Panc1 (cell line): Measurements from ENCODE around the gene TMCC1. TPM values are rescaled to one million over a fixed set of nuclear protein-coding genes. Genes with fewer than 3 reads are reported as not detected.

Source experiments
- ATAC-seq: fragments of 200-7000 bp; cut with Tn5 transposase; 2 replicates; pipeline ENCODE4 v1.9.1; 2020; ENCODE audit warnings: mild to moderate bottlenecking, moderate library complexity
- BruUV-seq: library from RNA; stranded (reverse); fragments of 400-500 nt; replicated peaks from 2 replicates; lab custom pipeline; 2021; lab: Mats Ljungman, UMichigan
- CTCF ChIA-PET: fragments of 300-600 bp; sonication (Branson Sonifier 250); formaldehyde crosslinking; loops from one replicate; lab custom pipeline; 2022; ENCODE audit warnings: antibody characterized with exemption; lab: Charles Lee
- POLR2A ChIA-PET: fragments of 300-600 bp; sonication (Branson Sonifier 250); formaldehyde crosslinking; loops from one replicate; lab custom pipeline; 2022; ENCODE audit warnings: antibody characterized with exemption; lab: Charles Lee
- DNase-seq: peaks from one replicate; pipeline ENCODE4 v3.0.0-alpha.2; 2010; ENCODE audit warnings: low read depth, low spot score
- H3K27ac ChIP-seq: 2 replicates; pipeline ENCODE4 v1.5.1; 2011; ENCODE audit warnings: mild to moderate bottlenecking, low read length, inconsistent platforms
- H3K27me3 ChIP-seq: fragments of 200-500 bp; sonication (Bioruptor generic); 2 replicates; pipeline ENCODE4 v1.6.0; 2014; ENCODE audit warnings: low read length, inconsistent platforms; ENCODE audit not compliant: control insufficient read depth, insufficient read depth
- H3K36me3 ChIP-seq: fragments of 200-500 bp; sonication (Bioruptor generic); 2 replicates; pipeline ENCODE4 v1.5.1; 2014; ENCODE audit warnings: inconsistent platforms, mild to moderate bottlenecking, low read length, moderate library complexity; ENCODE audit not compliant: control insufficient read depth, insufficient read depth
- H3K4me1 ChIP-seq: 2 replicates; pipeline ENCODE4 v1.5.1; 2011; ENCODE audit warnings: inconsistent platforms, mild to moderate bottlenecking, low read length, moderate library complexity; ENCODE audit not compliant: control insufficient read depth, insufficient read depth
- H3K4me3 ChIP-seq, 2 experiments: 2 replicates each; pipeline ENCODE4 v1.5.1; 2011 to 2012; ENCODE audit warnings: low read depth in 2 of 2, low read length in 2 of 2, mild to moderate bottlenecking in 2 of 2, inconsistent platforms in 1 of 2, moderate library complexity in 1 of 2
- H3K9me3 ChIP-seq: fragments of 200-500 bp; sonication (Bioruptor generic); 2 replicates; pipeline ENCODE4 v1.5.1; 2014; ENCODE audit warnings: low read depth, mild to moderate bottlenecking, inconsistent platforms, low read length, moderate library complexity; ENCODE audit not compliant: control insufficient read depth, insufficient read depth
- POLR2AphosphoS5 ChIP-seq: IDR thresholded peaks from 2 replicates; pipeline ENCODE4 v1.6.1; 2012; ENCODE audit warnings: mild to moderate bottlenecking, low read depth, low read length, moderate library complexity
- SIN3A ChIP-seq: IDR thresholded peaks from 2 replicates; pipeline ENCODE4 v1.6.1; 2012; ENCODE audit warnings: low read depth, mild to moderate bottlenecking, low read length, moderate library complexity, borderline replicate concordance; ENCODE audit not compliant: insufficient read depth
- TCF7L2 ChIP-seq: IDR thresholded peaks from 2 replicates; pipeline ENCODE4 v1.6.1; 2011; ENCODE audit warnings: mild to moderate bottlenecking, low read depth, low read length, inconsistent platforms
- in situ Hi-C: cut with HindIII; loops from 2 replicates; pipeline ENCODE4 v1.10.0; 2016; ENCODE audit warnings: low sequenced_read_pairs, low pct_unique_long_range_greater_than_20kb
- intact Hi-C: fragments of 100-400 bp; cut with micrococcal nuclease; formaldehyde crosslinking; loops from one replicate; pipeline ENCODE4 v1.10.0; 2022; ENCODE audit not compliant: unreplicated experiment
- total RNA-seq: library from RNA; stranded (reverse); gene quantifications from one replicate; pipeline ENCODE4 v1.2.1, GENCODE V29; 2021; ENCODE audit not compliant: unreplicated experiment
- TF ChIP-seq, protein P1 (sequence below): fragments of 450-650 bp; IDR thresholded peaks from 2 replicates; pipeline ENCODE4 v1.5.1; 2017; ENCODE audit warnings: mild to moderate bottlenecking
- TF ChIP-seq, protein P2 (sequence below), 2 experiments: IDR thresholded peaks; 2 replicates each; pipeline ENCODE4 v1.6.1; 2011 to 2012; ENCODE audit warnings: low read depth in 2 of 2, control low read depth in 1 of 2, low read length in 1 of 2, mild to moderate bottlenecking in 1 of 2, moderate library complexity in 1 of 2; ENCODE audit not compliant: insufficient read depth in 1 of 2

The TMCC1 gene
- total RNA-seq, 1 experiment from 2014 or later = 33.2 TPM

DNA sequence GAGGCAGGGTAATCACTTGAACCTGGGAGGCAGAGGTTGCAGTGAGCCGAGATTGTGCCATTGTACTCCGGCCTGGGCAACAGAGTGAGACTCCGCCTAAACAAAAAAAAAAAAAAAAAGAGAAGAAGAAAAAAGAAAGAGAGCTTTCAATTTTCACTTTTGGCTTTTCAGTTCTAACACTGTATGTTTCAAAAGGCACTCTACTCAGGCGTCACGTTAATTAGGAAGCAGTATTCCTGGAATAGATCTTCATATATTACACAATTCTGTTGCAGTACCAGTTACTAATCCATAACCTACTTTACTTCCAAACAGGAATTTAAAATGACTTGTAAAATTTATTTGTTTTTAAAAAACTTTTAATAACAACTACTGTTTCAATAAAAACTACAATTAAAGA, 155.3 kb downstream of the TMCC1 start:
- Histone ChIP-seq H3K4me3 (no peak overlapping the region), H3K9me3 (no peaks in the 10 kb centered on the region), H3K36me3 (no peaks in the 10 kb centered on the region), H3K27ac (no peak overlapping the region), H3K27me3 (no peaks in the 10 kb centered on the region), H3K4me1 (peaks cover 6% of the 10 kb centered on the region; the same call in 1 of the 2 replicates)
- TF ChIP-seq, protein P1, sequence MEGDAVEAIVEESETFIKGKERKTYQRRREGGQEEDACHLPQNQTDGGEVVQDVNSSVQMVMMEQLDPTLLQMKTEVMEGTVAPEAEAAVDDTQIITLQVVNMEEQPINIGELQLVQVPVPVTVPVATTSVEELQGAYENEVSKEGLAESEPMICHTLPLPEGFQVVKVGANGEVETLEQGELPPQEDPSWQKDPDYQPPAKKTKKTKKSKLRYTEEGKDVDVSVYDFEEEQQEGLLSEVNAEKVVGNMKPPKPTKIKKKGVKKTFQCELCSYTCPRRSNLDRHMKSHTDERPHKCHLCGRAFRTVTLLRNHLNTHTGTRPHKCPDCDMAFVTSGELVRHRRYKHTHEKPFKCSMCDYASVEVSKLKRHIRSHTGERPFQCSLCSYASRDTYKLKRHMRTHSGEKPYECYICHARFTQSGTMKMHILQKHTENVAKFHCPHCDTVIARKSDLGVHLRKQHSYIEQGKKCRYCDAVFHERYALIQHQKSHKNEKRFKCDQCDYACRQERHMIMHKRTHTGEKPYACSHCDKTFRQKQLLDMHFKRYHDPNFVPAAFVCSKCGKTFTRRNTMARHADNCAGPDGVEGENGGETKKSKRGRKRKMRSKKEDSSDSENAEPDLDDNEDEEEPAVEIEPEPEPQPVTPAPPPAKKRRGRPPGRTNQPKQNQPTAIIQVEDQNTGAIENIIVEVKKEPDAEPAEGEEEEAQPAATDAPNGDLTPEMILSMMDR = no peak
- TF ChIP-seq SIN3A (no peak), POLR2AphosphoS5 (no peak), TCF7L2 (no peak)
- TF ChIP-seq, protein P2, sequence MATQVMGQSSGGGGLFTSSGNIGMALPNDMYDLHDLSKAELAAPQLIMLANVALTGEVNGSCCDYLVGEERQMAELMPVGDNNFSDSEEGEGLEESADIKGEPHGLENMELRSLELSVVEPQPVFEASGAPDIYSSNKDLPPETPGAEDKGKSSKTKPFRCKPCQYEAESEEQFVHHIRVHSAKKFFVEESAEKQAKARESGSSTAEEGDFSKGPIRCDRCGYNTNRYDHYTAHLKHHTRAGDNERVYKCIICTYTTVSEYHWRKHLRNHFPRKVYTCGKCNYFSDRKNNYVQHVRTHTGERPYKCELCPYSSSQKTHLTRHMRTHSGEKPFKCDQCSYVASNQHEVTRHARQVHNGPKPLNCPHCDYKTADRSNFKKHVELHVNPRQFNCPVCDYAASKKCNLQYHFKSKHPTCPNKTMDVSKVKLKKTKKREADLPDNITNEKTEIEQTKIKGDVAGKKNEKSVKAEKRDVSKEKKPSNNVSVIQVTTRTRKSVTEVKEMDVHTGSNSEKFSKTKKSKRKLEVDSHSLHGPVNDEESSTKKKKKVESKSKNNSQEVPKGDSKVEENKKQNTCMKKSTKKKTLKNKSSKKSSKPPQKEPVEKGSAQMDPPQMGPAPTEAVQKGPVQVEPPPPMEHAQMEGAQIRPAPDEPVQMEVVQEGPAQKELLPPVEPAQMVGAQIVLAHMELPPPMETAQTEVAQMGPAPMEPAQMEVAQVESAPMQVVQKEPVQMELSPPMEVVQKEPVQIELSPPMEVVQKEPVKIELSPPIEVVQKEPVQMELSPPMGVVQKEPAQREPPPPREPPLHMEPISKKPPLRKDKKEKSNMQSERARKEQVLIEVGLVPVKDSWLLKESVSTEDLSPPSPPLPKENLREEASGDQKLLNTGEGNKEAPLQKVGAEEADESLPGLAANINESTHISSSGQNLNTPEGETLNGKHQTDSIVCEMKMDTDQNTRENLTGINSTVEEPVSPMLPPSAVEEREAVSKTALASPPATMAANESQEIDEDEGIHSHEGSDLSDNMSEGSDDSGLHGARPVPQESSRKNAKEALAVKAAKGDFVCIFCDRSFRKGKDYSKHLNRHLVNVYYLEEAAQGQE (IDR thresholded peaks at IDR 0.05; ENCODE audit: insufficient read depth in 1 of 2, low read depth in 2 of 2, low read length in 1 of 2) = no peak
- intact Hi-C loops (no loop called here), in situ Hi-C loops (no loop called here)
- DNase-seq (no peak), ATAC-seq (no peak)
- ChIA-PET POLR2A (no interaction called here), CTCF (no interaction called here)
- no TSS peak for BruUV-seq

DNA sequence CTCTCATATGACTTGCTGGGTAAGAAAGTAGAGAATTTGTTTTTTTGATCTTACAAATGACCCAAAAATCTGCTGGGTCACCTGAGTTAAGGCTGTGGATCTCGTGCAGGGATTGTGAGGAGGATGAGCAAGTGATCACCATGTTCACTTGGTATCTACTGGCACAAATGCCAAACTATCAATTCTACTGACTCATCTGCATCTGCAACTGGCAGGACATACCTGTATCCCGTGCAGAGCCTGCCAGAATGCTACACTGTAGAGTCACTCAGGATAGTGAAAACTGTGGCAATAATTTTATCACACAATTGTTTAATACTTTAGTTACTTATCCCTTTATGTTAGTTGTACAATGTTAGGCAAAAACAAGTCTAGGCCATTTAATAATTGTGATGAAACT, 157.4 kb downstream of the TMCC1 start:
- POLR2A ChIA-PET = no interaction called here
- in situ Hi-C loops = no loop called here
- ATAC-seq (no peak), DNase-seq (no peak)
- Histone ChIP-seq H3K27me3 (no peaks in the 10 kb centered on the region), H3K4me3 (no peak overlapping the region), H3K27ac (no peak overlapping the region), H3K9me3 (no peaks in the 10 kb centered on the region), H3K4me1 (peaks cover 14% of the 10 kb centered on the region), H3K36me3 (no peaks in the 10 kb centered on the region)
- TF ChIP-seq POLR2AphosphoS5 (no peak), TCF7L2 (no peak), SIN3A (no peak)
- TF ChIP-seq, protein P2 (IDR thresholded peaks at IDR 0.05; ENCODE audit: insufficient read depth in 1 of 2, low read depth in 2 of 2, low read length in 1 of 2) = no peak
- TF ChIP-seq, protein P1 = no peak
- intact Hi-C loops = no loop called here
- CTCF ChIA-PET = interaction anchor here (0.6 kb wide), 1 partner anchor 246 kb away, joined by 3 read pairs; no protein-coding TSS in a partner anchor
- no TSS peak for BruUV-seq
